Mesodermal cell (in vitro differentiated cells): ENCODE results near the gene MSH3.
"Not testable (repeated sequence)": the region's sequence is repeated elsewhere in the genome, so short reads cannot be mapped to it uniquely, and the experiment has no call there.

Experiments
- H3K27ac ChIP-seq: 2 replicates; pipeline ENCODE4 v1.7.0; 2013; ENCODE audit warnings: mild to moderate bottlenecking, low read depth, low read length, moderate library complexity; ENCODE audit not compliant: severe bottlenecking
- H3K36me3 ChIP-seq: 2 replicates; pipeline ENCODE4 v1.7.1; 2013; ENCODE audit warnings: mild to moderate bottlenecking, low read length, moderate library complexity; ENCODE audit not compliant: control insufficient read depth, insufficient read depth
- H3K4me1 ChIP-seq: one replicate; pipeline ENCODE4 v1.7.1; 2013; ENCODE audit warnings: mild to moderate bottlenecking, low read length; ENCODE audit not compliant: insufficient read depth, control insufficient read depth, poor library complexity, severe bottlenecking
- H3K4me3 ChIP-seq: 2 replicates; pipeline ENCODE4 v1.7.0; 2013; ENCODE audit warnings: low read length, control low read depth, mild to moderate bottlenecking; ENCODE audit not compliant: insufficient read depth, poor library complexity, severe bottlenecking; ENCODE audit errors: extremely low read depth
- H3K9me3 ChIP-seq: 2 replicates; pipeline ENCODE4 v1.7.1; 2013; ENCODE audit warnings: mild to moderate bottlenecking, low read length, moderate library complexity; ENCODE audit not compliant: control insufficient read depth
- WGBS, 2 experiments: methylation state at CpG; one replicate each; pipeline ENCODE4 v1.1.5; 2013; ENCODE audit warnings: missing lambda C conversion rate in 2 of 2; ENCODE audit not compliant: insufficient coverage in 2 of 2; 5-methylcytosine and 5-hydroxymethylcytosine counted together

The MSH3 gene

DNA sequence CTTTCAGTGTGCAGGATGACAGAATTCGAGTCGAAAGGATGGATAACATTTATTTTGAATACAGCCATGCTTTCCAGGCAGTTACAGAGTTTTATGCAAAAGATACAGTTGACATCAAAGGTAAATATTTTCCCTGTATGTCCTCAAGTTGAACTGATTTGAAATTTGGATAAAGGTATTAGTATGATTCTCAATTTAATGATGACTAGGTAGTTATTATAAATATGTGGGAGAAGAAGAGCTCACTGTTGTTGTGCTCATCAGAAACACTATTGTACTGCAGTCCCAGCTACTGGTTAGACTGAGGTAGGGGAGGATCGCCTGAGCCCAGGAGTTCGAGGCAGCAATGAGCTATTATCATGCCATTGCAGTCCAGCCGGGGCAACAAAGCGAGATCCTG is 71.0 kb downstream of the MSH3 start:
- no peaks in the 10 kb centered on the region for H3K9me3 ChIP-seq
- H3K36me3 ChIP-seq: peaks cover 30% of the 10 kb centered on the region
- no peaks in the 10 kb centered on the region for H3K4me1 ChIP-seq
- H3K4me3 ChIP-seq: no peak overlapping the region
- H3K27ac ChIP-seq: no peak overlapping the region
- WGBS, 2 experiments: 87 to 95% methylated on average over 4 of the region's 6 CpGs

GRCh38 chr5:80736730-80737129 is 82.3 kb downstream of the MSH3 start:
- 86 to 92% methylated on average over 1 to 3 of the region's 4 CpGs for WGBS, 2 experiments

GRCh38 chr5:80738466-80738865 is 84.0 kb downstream of the MSH3 start:
- H3K36me3 ChIP-seq: peaks cover 13% of the 10 kb centered on the region
- H3K4me3 ChIP-seq: no peak overlapping the region
- no peaks in the 10 kb centered on the region for H3K4me1 ChIP-seq
- no peaks in the 10 kb centered on the region for H3K9me3 ChIP-seq
- no peak overlapping the region for H3K27ac ChIP-seq
- 80% methylated on average over 1 of the region's 3 CpGs; no CpG with 5 or more reads in 1 of the 2 experiments for WGBS, 2 experiments

More at GRCh38 chr5:80736730-80737129, 82.3 kb downstream of the MSH3 start:
- H3K9me3 ChIP-seq: no peaks in the 10 kb centered on the region
- H3K4me1 ChIP-seq: no peaks in the 10 kb centered on the region
- H3K4me3 ChIP-seq: no peak overlapping the region
- no peak overlapping the region for H3K27ac ChIP-seq
- H3K36me3 ChIP-seq: peaks cover 1% of the 10 kb centered on the region

- Histone ChIP-seq H3K4me3 (no peak overlapping the region), H3K9me3 (no peaks in the 10 kb centered on the region), H3K36me3 (peaks cover 13% of the 10 kb centered on the region), H3K4me1 (no peaks in the 10 kb centered on the region), H3K27ac (no peak overlapping the region)
- WGBS, 2 experiments: 86 to 96% methylated on average over 4 of the region's 4 CpGs
These were observed 84.6 kb downstream of the MSH3 start for GRCh38 chr5:80739057-80739456.

DNA sequence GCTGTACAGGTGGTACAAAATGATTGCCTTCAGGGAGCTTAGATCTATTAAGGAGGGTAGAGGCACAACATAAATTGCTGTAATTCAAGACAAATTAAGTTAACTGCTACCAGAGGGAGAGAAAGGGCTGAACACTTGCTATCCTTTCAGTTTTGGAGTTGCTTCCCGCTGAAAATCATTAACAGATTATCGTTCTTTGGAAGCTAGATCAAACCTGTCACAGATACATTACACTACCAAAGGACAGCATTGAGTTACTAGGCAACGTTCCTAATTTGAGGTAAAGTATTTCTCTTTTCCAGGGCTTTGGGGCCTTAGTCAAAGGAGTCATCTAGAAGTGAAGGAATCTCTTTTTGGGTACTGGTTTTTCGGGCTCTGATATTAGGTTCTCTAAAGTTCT is 85.0 kb downstream of the MSH3 start:
- H3K36me3 ChIP-seq: peaks cover 13% of the 10 kb centered on the region

DNA sequence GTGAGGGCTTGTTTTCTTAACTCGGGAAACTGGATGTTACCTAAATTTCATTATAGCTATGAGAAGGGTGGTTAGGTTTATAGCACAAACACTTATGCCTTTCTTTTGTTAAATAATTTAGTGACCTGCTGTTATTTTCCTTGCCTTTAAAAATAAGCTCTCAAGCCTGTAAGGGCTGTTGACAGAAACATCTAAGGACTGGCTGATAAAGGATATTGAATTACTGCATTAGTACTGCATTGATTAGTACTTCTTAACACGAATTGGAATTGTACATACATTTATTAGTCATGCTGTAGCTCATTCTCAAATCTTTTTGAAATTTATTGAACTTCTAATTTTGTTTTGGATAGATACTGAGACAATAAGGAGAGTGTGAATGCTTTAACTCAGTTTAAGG is 85.4 kb downstream of the MSH3 start:
- no CpG with 5 or more reads among the region's 2 CpGs for WGBS, 2 experiments
- Histone ChIP-seq H3K9me3 (no peaks in the 10 kb centered on the region), H3K4me1 (no peaks in the 10 kb centered on the region), H3K27ac (no peak overlapping the region), H3K36me3 (peaks cover 17% of the 10 kb centered on the region), H3K4me3 (no peak overlapping the region)

More for the DNA sequence above, 85.0 kb downstream of the MSH3 start:
- Histone ChIP-seq H3K27ac (no peak overlapping the region), H3K4me1 (no peaks in the 10 kb centered on the region), H3K4me3 (no peak overlapping the region), H3K9me3 (no peaks in the 10 kb centered on the region)
- WGBS, 2 experiments: 100% methylated on average over 1 of the region's 4 CpGs

GRCh38 chr5:80740488-80740887 is 86.0 kb downstream of the MSH3 start:
- not testable (repeated sequence) for H3K9me3 ChIP-seq, H3K27ac ChIP-seq, H3K4me1 ChIP-seq, H3K4me3 ChIP-seq
- 90 to 97% methylated on average over 5 to 6 of the region's 12 CpGs for WGBS, 2 experiments
- H3K36me3 ChIP-seq: peaks cover 20% of the 10 kb centered on the region

- Histone ChIP-seq H3K9me3 (no peaks in the 10 kb centered on the region), H3K4me3 (no peak overlapping the region), H3K36me3 (peaks cover 22% of the 10 kb centered on the region), H3K4me1 (no peaks in the 10 kb centered on the region), H3K27ac (no peak overlapping the region)
- no CpG with 5 or more reads among the region's 1 CpG for WGBS, 2 experiments
These were observed 86.5 kb downstream of the MSH3 start for GRCh38 chr5:80740999-80741398.

- Histone ChIP-seq H3K27ac (no peak overlapping the region), H3K36me3 (peaks cover 33% of the 10 kb centered on the region), H3K9me3 (no peaks in the 10 kb centered on the region), H3K4me1 (no peaks in the 10 kb centered on the region), H3K4me3 (no peak overlapping the region)
- no CpG with 5 or more reads among the region's 2 CpGs for WGBS, 2 experiments
These were observed 89.7 kb downstream of the MSH3 start for GRCh38 chr5:80744149-80744548.

DNA sequence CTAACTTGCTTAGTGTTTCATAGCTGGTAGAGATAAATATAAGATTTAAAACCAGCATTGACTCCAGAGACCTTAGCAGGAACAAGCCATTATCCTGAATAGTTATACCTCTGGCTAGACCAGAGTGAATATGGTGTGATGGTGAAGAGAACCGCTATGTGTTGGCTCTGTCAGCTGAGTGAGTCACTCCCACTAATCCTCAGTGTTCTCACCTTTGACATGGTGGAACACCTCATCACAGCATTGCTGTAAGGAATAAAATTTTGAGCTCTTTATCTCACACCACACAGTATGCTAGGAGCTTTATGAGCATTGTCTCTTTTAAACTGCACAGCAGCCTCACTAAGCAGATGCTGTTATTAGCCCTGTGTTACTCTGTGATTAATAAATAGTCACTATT is 91.0 kb downstream of the MSH3 start:
- no peaks in the 10 kb centered on the region for H3K4me1 ChIP-seq
- WGBS, 2 experiments: no CpG with 5 or more reads among the region's 1 CpG
- no peak overlapping the region for H3K4me3 ChIP-seq
- H3K36me3 ChIP-seq: peaks cover 33% of the 10 kb centered on the region
- no peak overlapping the region for H3K27ac ChIP-seq
- H3K9me3 ChIP-seq: no peaks in the 10 kb centered on the region

GRCh38 chr5:80747922-80748321 is 93.5 kb downstream of the MSH3 start:
- no peaks in the 10 kb centered on the region for H3K9me3 ChIP-seq
- peaks cover 25% of the 10 kb centered on the region for H3K36me3 ChIP-seq
- H3K4me1 ChIP-seq: no peaks in the 10 kb centered on the region
- WGBS, 2 experiments: 71% methylated on average over 2 of the region's 3 CpGs; no CpG with 5 or more reads in 1 of the 2 experiments
- H3K27ac ChIP-seq: no peak overlapping the region
- H3K4me3 ChIP-seq: no peak overlapping the region
